H1 (cell line): ENCODE data around the gene LIMS1. TPM values are rescaled to one million over a fixed set of nuclear protein-coding genes. Genes with fewer than 3 reads are reported as not detected.

Experiments
- MAFK ChIP-seq: IDR thresholded peaks from 2 replicates; pipeline ENCODE4 v1.6.1; 2012; ENCODE audit warnings: low read depth, mild to moderate bottlenecking, improper control_type of control experiment, low read length
- SIN3A ChIP-seq, 2 experiments: IDR thresholded peaks in 1 of 2; conservative IDR thresholded peaks in 1 of 2; 2 replicates each; pipeline ENCODE4 v1.6.1; 2011 to 2012; ENCODE audit warnings: low read length in 2 of 2, improper control_type of control experiment in 1 of 2, low read depth in 1 of 2, mild to moderate bottlenecking in 1 of 2
- SRF ChIP-seq: IDR thresholded peaks from 2 replicates; pipeline ENCODE4 v1.6.1; 2011; ENCODE audit warnings: mild to moderate bottlenecking, low read depth, low read length, moderate library complexity
- ZNF274 ChIP-seq: IDR thresholded peaks from 2 replicates; pipeline ENCODE4 v1.7.0; 2012; ENCODE audit warnings: low read length, borderline replicate concordance; ENCODE audit errors: extremely low read depth
- polyA plus RNA-seq, 7 experiments: library from polyadenylated mRNA; depleted of rRNA in 3 of 7; stranded (reverse) in 5 of 7; unstranded in 2 of 7; fragments of >200 nt in 5 of 7; fragments of 200-250 nt in 2 of 7; gene quantifications; 1 replicate in 5 of 7; 2 replicates in 1 of 7; 4 replicates in 1 of 7; pipeline versions ENCODE4 v1.2.1 to v1.2.3, GENCODE V29; 2011 to 2013; ENCODE audit warnings: missing spikeins in 2 of 7, mixed read lengths in 2 of 7
- total RNA-seq: library from RNA; stranded (reverse); fragmentation: NEBNext Ultra II Directional; extraction: Animal tissue kit (Norgen Biotek cat#: 25700); gene quantifications from 2 replicates; pipeline ENCODE4 v1.2.1, GENCODE V29; 2021

Gene LIMS1
- total and polyA plus RNA-seq, 2 of the 8 experiments (the other 6 are each of a cell fraction or from before 2014, with no cell fraction given): 24.1 to 36.7 TPM

GRCh38 chr2:108534584-108535356, 500 bp downstream of the LIMS1 start (continued):
- TF ChIP-seq SRF (no peak), MAFK (0 out of 2 replicates have a peak, but pooled peaks have one; percentile 14), SIN3A (conservative IDR thresholded peaks at IDR 0.05 in 1 of 2, IDR thresholded peaks at IDR 0.05 in 1 of 2; ENCODE audit: low read depth in 1 of 2, low read length in 2 of 2) (no peak; a peak in 1 of 4 replicates), ZNF274 (no peak)
